Tibial nerve (tissue), 4 donors: Measurements from ENCODE around the gene MON2. TPM values are rescaled to one million over a fixed set of nuclear protein-coding genes. Genes with fewer than 3 reads are reported as not detected.

Source experiments
- DNase-seq, 2 donors: peaks; one replicate each; pipeline ENCODE4 v3.0.0-alpha.2; 2019; ENCODE audit warnings: low spot score in 2 of 2
- H3K27ac ChIP-seq, 4 donors: fragments of 200-600 bp; sonication (generic) in 3 of 4; one replicate each; pipeline ENCODE4 v1.5.1; 2017 to 2019; ENCODE audit warnings: mild to moderate bottlenecking in 1 of 4
- H3K27me3 ChIP-seq, 2 donors: fragments of 200-600 bp; sonication (generic) in 1 of 2; one replicate each; pipeline versions ENCODE4 v1.5.1 to v1.6.0; 2017 to 2019
- H3K36me3 ChIP-seq, 3 donors: fragments of 200-600 bp; sonication (generic); one replicate each; pipeline ENCODE4 v1.5.1; 2018 to 2019
- H3K4me1 ChIP-seq, 4 donors: fragments of 200-600 bp; sonication (generic) in 3 of 4; one replicate each; pipeline ENCODE4 v1.5.1; 2017 to 2019
- H3K4me3 ChIP-seq, 4 donors: fragments of 200-600 bp; sonication (generic) in 3 of 4; one replicate each; pipeline ENCODE4 v1.5.1; 2017 to 2019; ENCODE audit warnings: mild to moderate bottlenecking in 1 of 4, moderate library complexity in 1 of 4
- H3K9me3 ChIP-seq, 4 donors: fragments of 200-600 bp; sonication (generic) in 3 of 4; one replicate each; pipeline ENCODE4 v1.5.1; 2017 to 2019
- EP300 ChIP-seq, 2 donors: sonication (generic); formaldehyde crosslinking; IDR thresholded peaks; one replicate each; pipeline ENCODE4 v1.6.1; 2017; ENCODE audit warnings: antibody characterized with exemption in 2 of 2, mild to moderate bottlenecking in 1 of 2
- POLR2A ChIP-seq, 2 donors: fragments of 450-650 bp; IDR thresholded peaks; one replicate each; pipeline ENCODE4 v1.6.1; 2017; ENCODE audit warnings: antibody characterized with exemption in 2 of 2, mild to moderate bottlenecking in 2 of 2, moderate library complexity in 2 of 2
- WGBS, 2 donors: methylation state at CpG; one replicate each; pipeline ENCODE4 v1.1.5; 2018; 5-methylcytosine and 5-hydroxymethylcytosine counted together
- total RNA-seq, 4 donors: library from RNA; depleted of rRNA; stranded (reverse); fragments of >200 nt; gene quantifications; one replicate each; pipeline ENCODE4 v1.1.0, GENCODE V29; 2016
- TF ChIP-seq, protein P1 (sequence below), 5 experiments: fragments of 200-600 bp in 3 of 5; fragments of 450-650 bp in 2 of 5; sonication (generic) in 3 of 5; IDR thresholded peaks; one replicate each; pipeline ENCODE4 v1.5.1; 2016 to 2019; ENCODE audit warnings: antibody characterized with exemption in 5 of 5, mild to moderate bottlenecking in 3 of 5, moderate library complexity in 2 of 5

MON2 gene
- total RNA-seq, 4 donors from 2014 or later, result 70.2 to 134 (median 111) TPM

GRCh38 chr12:62601765-62602164 lies 135.1 kb downstream of the MON2 start:
- Histone ChIP-seq H3K27ac (peak overlapping the region; percentile 98 to 99 (median 99)), H3K36me3 (no peaks in the 10 kb centered on the region), H3K27me3 (no peaks in the 10 kb centered on the region), H3K4me1 (peaks cover 0 to 33% (median 15%) of the 10 kb centered on the region in 4 donors), H3K4me3 (peak overlapping the region; percentile 75 to 95 (median 82)), H3K9me3 (no peaks in the 10 kb centered on the region)
- 16 to 19% methylated on average over 2 of the region's 2 CpGs for WGBS, 2 donors
- no peak for DNase-seq
- TF ChIP-seq, protein P1, sequence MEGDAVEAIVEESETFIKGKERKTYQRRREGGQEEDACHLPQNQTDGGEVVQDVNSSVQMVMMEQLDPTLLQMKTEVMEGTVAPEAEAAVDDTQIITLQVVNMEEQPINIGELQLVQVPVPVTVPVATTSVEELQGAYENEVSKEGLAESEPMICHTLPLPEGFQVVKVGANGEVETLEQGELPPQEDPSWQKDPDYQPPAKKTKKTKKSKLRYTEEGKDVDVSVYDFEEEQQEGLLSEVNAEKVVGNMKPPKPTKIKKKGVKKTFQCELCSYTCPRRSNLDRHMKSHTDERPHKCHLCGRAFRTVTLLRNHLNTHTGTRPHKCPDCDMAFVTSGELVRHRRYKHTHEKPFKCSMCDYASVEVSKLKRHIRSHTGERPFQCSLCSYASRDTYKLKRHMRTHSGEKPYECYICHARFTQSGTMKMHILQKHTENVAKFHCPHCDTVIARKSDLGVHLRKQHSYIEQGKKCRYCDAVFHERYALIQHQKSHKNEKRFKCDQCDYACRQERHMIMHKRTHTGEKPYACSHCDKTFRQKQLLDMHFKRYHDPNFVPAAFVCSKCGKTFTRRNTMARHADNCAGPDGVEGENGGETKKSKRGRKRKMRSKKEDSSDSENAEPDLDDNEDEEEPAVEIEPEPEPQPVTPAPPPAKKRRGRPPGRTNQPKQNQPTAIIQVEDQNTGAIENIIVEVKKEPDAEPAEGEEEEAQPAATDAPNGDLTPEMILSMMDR (IDR thresholded peaks at IDR 0.05), result no peak
- no peak for TF ChIP-seq POLR2A (IDR thresholded peaks at IDR 0.05)
- no peak for TF ChIP-seq EP300 (IDR thresholded peaks at IDR 0.05)

DNA sequence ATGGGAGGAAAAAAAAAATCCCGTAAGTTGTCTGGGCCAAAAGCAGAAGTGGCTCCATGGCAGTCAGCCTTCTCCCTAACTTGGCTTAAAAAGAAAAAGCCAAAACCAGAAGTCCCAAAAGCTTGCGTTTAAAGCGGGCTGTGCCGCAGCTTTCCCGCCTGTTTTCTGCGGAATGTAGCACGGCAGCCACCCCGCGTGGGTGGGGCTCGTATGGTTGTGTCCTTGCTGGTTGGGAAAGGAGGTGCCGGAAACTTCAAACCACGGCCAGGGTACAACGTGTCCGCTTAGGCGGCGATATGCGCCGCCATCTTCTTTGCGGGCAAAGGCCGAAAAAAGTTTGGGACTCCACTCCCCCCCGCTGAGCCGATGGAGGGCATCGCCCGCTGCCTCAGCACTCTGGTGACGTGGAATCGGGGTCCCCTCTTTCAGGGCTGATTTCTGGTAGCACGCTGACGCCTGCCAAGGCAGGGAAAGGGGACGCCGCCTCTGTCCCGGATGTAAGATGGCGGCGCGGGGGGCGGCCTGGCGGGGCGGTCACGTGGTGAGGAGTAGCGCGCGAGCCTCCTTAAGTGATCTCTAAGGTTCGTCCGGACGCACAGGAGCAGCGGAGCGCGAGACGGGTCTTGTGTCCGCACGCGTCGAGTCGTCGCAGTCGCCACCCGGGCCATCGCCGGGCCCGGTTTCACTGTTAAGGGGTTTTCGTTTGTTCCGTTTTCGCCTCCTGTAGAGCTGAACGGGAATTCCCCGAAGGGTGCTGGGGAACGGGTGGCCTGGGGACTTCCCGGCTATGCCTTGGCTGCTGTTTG lies 135.8 kb downstream of the MON2 start:
- no peaks in the 10 kb centered on the region for H3K27me3 ChIP-seq
- peak; percentile 84 for DNase-seq
- no peaks in the 10 kb centered on the region for H3K36me3 ChIP-seq
- 0% methylated on average over 49 to 63 of the region's 66 CpGs for WGBS, 2 donors
- H3K27ac ChIP-seq, result peak overlapping the region; percentile 98 to 99 (median 99)
- H3K4me1 ChIP-seq, result peaks cover 0 to 40% (median 15%) of the 10 kb centered on the region in 4 donors
- TF ChIP-seq, protein P1 (IDR thresholded peaks at IDR 0.05), result no peak
- TF ChIP-seq POLR2A (IDR thresholded peaks at IDR 0.05), result peak in 1 of 2 donors; percentile 11
- TF ChIP-seq EP300 (IDR thresholded peaks at IDR 0.05), result peak; percentile 27 to 95
- H3K9me3 ChIP-seq, result no peaks in the 10 kb centered on the region
- peak overlapping the region; percentile 75 to 95 (median 82) for H3K4me3 ChIP-seq

- DNase-seq, result peak; percentile 64 to 66
- H3K4me3 ChIP-seq, result peak overlapping the region; percentile 75 to 95 (median 82)
- no peaks in the 10 kb centered on the region for H3K9me3 ChIP-seq
- H3K4me1 ChIP-seq, result peaks cover 0 to 42% (median 15%) of the 10 kb centered on the region in 4 donors
- WGBS, 2 donors, result 0% methylated on average over 55 to 83 of the region's 94 CpGs
- TF ChIP-seq, protein P1 (IDR thresholded peaks at IDR 0.05), result peak; percentile 34 to 92 (median 72)
- TF ChIP-seq EP300 (IDR thresholded peaks at IDR 0.05) (peak in 1 of 2 donors; percentile 85), POLR2A (IDR thresholded peaks at IDR 0.05) (peak; percentile 61 to 64)
- no peaks in the 10 kb centered on the region for H3K36me3 ChIP-seq
- H3K27ac ChIP-seq, result peak overlapping the region; percentile 98 to 99 (median 99)
- H3K27me3 ChIP-seq, result no peaks in the 10 kb centered on the region
These were observed 136.6 kb downstream of the MON2 start for GRCh38 chr12:62603061-62603810.

DNA sequence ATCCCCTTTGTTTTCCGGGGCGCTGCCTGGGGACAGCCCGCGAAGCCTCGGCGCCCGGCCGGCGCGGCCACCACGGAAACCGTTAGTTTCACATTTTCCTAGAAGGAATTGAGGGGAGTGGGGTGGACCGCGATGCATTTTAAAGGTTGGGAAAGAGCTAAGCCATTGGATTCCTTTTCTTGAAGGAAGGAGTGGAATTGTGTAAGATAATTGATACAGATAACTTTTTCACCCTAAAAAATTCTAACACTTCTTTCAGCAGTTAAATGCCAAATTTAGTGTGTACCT lies 137.1 kb downstream of the MON2 start:
- WGBS, 2 donors, result 0% methylated on average over 14 of the region's 14 CpGs
- no peaks in the 10 kb centered on the region for H3K36me3 ChIP-seq
- TF ChIP-seq EP300 (IDR thresholded peaks at IDR 0.05), result no peak
- no peak for TF ChIP-seq POLR2A (IDR thresholded peaks at IDR 0.05)
- TF ChIP-seq, protein P1 (IDR thresholded peaks at IDR 0.05), result no peak

More for the DNA sequence above, 137.1 kb downstream of the MON2 start:
- no peak for DNase-seq
- peaks cover 0 to 48% (median 15%) of the 10 kb centered on the region in 4 donors for H3K4me1 ChIP-seq
- no peaks in the 10 kb centered on the region for H3K27me3 ChIP-seq
- peak overlapping the region; percentile 98 to 99 (median 99) for H3K27ac ChIP-seq
- peak overlapping the region; percentile 75 to 95 (median 82) for H3K4me3 ChIP-seq
- no peaks in the 10 kb centered on the region for H3K9me3 ChIP-seq
